IMR-90 (cell line): ENCODE measurements around the gene LRRTM4. TPM values are rescaled to one million over a fixed set of nuclear protein-coding genes. Genes with fewer than 3 reads are reported as not detected.

Experiments
- ATAC-seq: fragments of 200-7000 bp; cut with Tn5 transposase; 2 replicates; pipeline ENCODE4 v1.9.1; 2020; ENCODE audit warnings: low read depth, mild to moderate bottlenecking, moderate library complexity
- BruUV-seq: library from RNA; stranded (reverse); fragments of 400-500 nt; replicated peaks from 2 replicates; lab custom pipeline; 2021; lab: Mats Ljungman, UMichigan
- CTCF ChIA-PET: fragments of 300-600 bp; formaldehyde crosslinking; extraction: SDS; loops from one replicate; lab custom pipeline; 2021; ENCODE audit warnings: antibody characterized with exemption; lab: Yijun Ruan, JAX
- POLR2A ChIA-PET: fragments of 300-600 bp; sonication (Branson Sonifier 250); formaldehyde crosslinking; loops from one replicate; lab custom pipeline; 2022; ENCODE audit warnings: antibody characterized with exemption; ENCODE audit not compliant: unreplicated experiment; lab: Charles Lee
- DNase-seq: peaks from one replicate; pipeline ENCODE4 v3.0.0; 2013
- H2AFZ ChIP-seq: replicated peaks from 2 replicates; pipeline ENCODE3; 2013; ENCODE audit warnings: low read length, mild to moderate bottlenecking; ENCODE audit not compliant: poor library complexity
- H2AK5ac ChIP-seq: 2 replicates; pipeline ENCODE4 v1.6.1; 2013; ENCODE audit warnings: low read depth, low read length, inconsistent platforms
- H2AK9ac ChIP-seq: replicated peaks from 2 replicates; pipeline ENCODE3; 2013; ENCODE audit warnings: mild to moderate bottlenecking, low read depth, low read length, moderate library complexity; ENCODE audit not compliant: poor library complexity
- H2BK120ac ChIP-seq: 2 replicates; pipeline ENCODE4 v1.6.1; 2013; ENCODE audit warnings: low read depth, low read length, inconsistent platforms
- H2BK15ac ChIP-seq: 3 replicates; pipeline ENCODE4 v1.6.1; 2013; ENCODE audit warnings: low read depth, low read length, inconsistent platforms
- H2BK20ac ChIP-seq: 2 replicates; pipeline ENCODE4 v1.6.1; 2013; ENCODE audit warnings: low read depth, mild to moderate bottlenecking, inconsistent platforms, low read length, moderate library complexity
- H2BK5ac ChIP-seq: 2 replicates; pipeline ENCODE4 v1.6.1; 2013; ENCODE audit warnings: mild to moderate bottlenecking, low read depth, low read length, inconsistent platforms; ENCODE audit not compliant: poor library complexity, severe bottlenecking
- H3K14ac ChIP-seq: replicated peaks from 2 replicates; pipeline ENCODE4 v1.6.1; 2013; ENCODE audit warnings: low read depth, low read length, inconsistent platforms
- H3K18ac ChIP-seq: 2 replicates; pipeline ENCODE4 v1.6.1; 2013; ENCODE audit warnings: low read depth, low read length, control low read depth
- H3K23ac ChIP-seq: 2 replicates; pipeline ENCODE4 v1.6.1; 2013; ENCODE audit warnings: low read depth, low read length, inconsistent platforms
- H3K27ac ChIP-seq: 2 replicates; pipeline ENCODE4 v1.5.1; 2013; ENCODE audit warnings: mild to moderate bottlenecking, control low read depth, low read length; ENCODE audit not compliant: insufficient read depth
- H3K27me3 ChIP-seq: 2 replicates; pipeline ENCODE4 v1.6.1; 2013; ENCODE audit warnings: low read length; ENCODE audit not compliant: control insufficient read depth, insufficient read depth
- H3K36me3 ChIP-seq: 2 replicates; pipeline ENCODE4 v1.6.1; 2013; ENCODE audit warnings: low read length, mixed read lengths; ENCODE audit not compliant: control insufficient read depth, insufficient read depth
- H3K4ac ChIP-seq: 2 replicates; pipeline ENCODE4 v1.6.1; 2013; ENCODE audit warnings: low read depth, low read length, inconsistent platforms
- H3K4me1 ChIP-seq: 2 replicates; pipeline ENCODE4 v1.6.1; 2013; ENCODE audit warnings: low read length, mixed read lengths; ENCODE audit not compliant: control insufficient read depth, insufficient read depth
- H3K4me2 ChIP-seq: 2 replicates; pipeline ENCODE4 v1.6.1; 2013; ENCODE audit warnings: low read depth, mild to moderate bottlenecking, control low read depth, low read length, moderate library complexity
- H3K4me3 ChIP-seq: 2 replicates; pipeline ENCODE4 v1.5.1; 2013; ENCODE audit warnings: low read depth, mild to moderate bottlenecking, control low read depth, low read length, moderate library complexity; ENCODE audit not compliant: insufficient read depth
- H3K56ac ChIP-seq: 2 replicates; pipeline ENCODE4 v1.6.1; 2013; ENCODE audit warnings: low read length, inconsistent platforms; ENCODE audit not compliant: insufficient read depth; ENCODE audit errors: extremely low read depth
- H3K79me1 ChIP-seq, 2 experiments: 2 replicates each; pipeline ENCODE4 v1.6.1; 2013; ENCODE audit warnings: low read length in 2 of 2, inconsistent platforms in 1 of 2, low read depth in 1 of 2
- H3K9ac ChIP-seq: 2 replicates; pipeline ENCODE4 v1.6.1; 2013; ENCODE audit warnings: low read depth, low read length, control low read depth
- H3K9me1 ChIP-seq: 2 replicates; pipeline ENCODE4 v1.6.1; 2013; ENCODE audit warnings: low read length, inconsistent platforms; ENCODE audit not compliant: insufficient read depth
- H3K9me3 ChIP-seq: 2 replicates; pipeline ENCODE4 v1.6.1; 2013; ENCODE audit warnings: low read length; ENCODE audit not compliant: control insufficient read depth, insufficient read depth
- H4K20me1 ChIP-seq: 2 replicates; pipeline ENCODE4 v1.6.1; 2013; ENCODE audit warnings: low read length, inconsistent platforms; ENCODE audit not compliant: insufficient read depth
- H4K5ac ChIP-seq: 2 replicates; pipeline ENCODE4 v1.6.1; 2013; ENCODE audit warnings: mild to moderate bottlenecking, low read depth, low read length, control low read depth
- H4K8ac ChIP-seq, 2 experiments: 2 replicates each; pipeline ENCODE4 v1.6.1; 2013; ENCODE audit warnings: low read depth in 2 of 2, low read length in 2 of 2, control low read depth in 1 of 2, inconsistent platforms in 1 of 2
- H4K91ac ChIP-seq: 2 replicates; pipeline ENCODE4 v1.6.1; 2013; ENCODE audit warnings: low read depth, low read length, inconsistent platforms; ENCODE audit not compliant: insufficient read depth
- BHLHE40 ChIP-seq: fragments of 150-350 bp; IDR thresholded peaks from 2 replicates; pipeline ENCODE4 v1.6.1; 2016; ENCODE audit warnings: mild to moderate bottlenecking, low read depth, low read length
- CEBPB ChIP-seq: IDR thresholded peaks from 2 replicates; pipeline ENCODE4 v1.6.1; 2012; ENCODE audit warnings: low read depth, low read length, improper control_type of control experiment
- CHD1 ChIP-seq: IDR thresholded peaks from 2 replicates; pipeline ENCODE4 v1.6.1; 2012; ENCODE audit warnings: low read depth, low read length, improper control_type of control experiment
- FOS ChIP-seq: fragments of 150-350 bp; IDR thresholded peaks from 2 replicates; pipeline ENCODE4 v1.6.1; 2016; ENCODE audit warnings: low read depth, low read length
- MAZ ChIP-seq: IDR thresholded peaks from 2 replicates; pipeline ENCODE4 v1.6.1; 2012; ENCODE audit warnings: low read depth, mild to moderate bottlenecking, low read length, improper control_type of control experiment, moderate library complexity, borderline replicate concordance
- NFE2L2 ChIP-seq: fragments of 150-350 bp; IDR thresholded peaks from 2 replicates; pipeline ENCODE4 v1.6.1; 2016; ENCODE audit warnings: low read depth, mild to moderate bottlenecking, low read length
- RAD21 ChIP-seq: IDR thresholded peaks from 2 replicates; pipeline ENCODE4 v1.6.1; 2012; ENCODE audit warnings: low read length, improper control_type of control experiment
- RCOR1 ChIP-seq: IDR thresholded peaks from 2 replicates; pipeline ENCODE4 v1.6.1; 2012; ENCODE audit warnings: mild to moderate bottlenecking, low read length, improper control_type of control experiment; ENCODE audit not compliant: insufficient replicate concordance
- RFX5 ChIP-seq: IDR thresholded peaks from 2 replicates; pipeline ENCODE4 v1.8.0; 2012; ENCODE audit warnings: low read depth, mild to moderate bottlenecking, low read length, moderate library complexity
- SMC3 ChIP-seq: fragments of 150-350 bp; IDR thresholded peaks from 2 replicates; pipeline ENCODE4 v1.6.1; 2016; ENCODE audit warnings: low read depth, mild to moderate bottlenecking, antibody characterized with exemption, low read length, moderate library complexity
- WGBS, 2 experiments: methylation state at CpG; one replicate each; pipeline versions ENCODE4 v1.1.5 to v1.1.7; 2013; ENCODE audit warnings: missing lambda C conversion rate in 2 of 2; ENCODE audit not compliant: insufficient read length in 1 of 2; ENCODE audit errors: extremely low coverage in 2 of 2; 5-methylcytosine and 5-hydroxymethylcytosine counted together
- dilution Hi-C: fragments of 300-500 bp; cut with HindIII; formaldehyde crosslinking; loops from one replicate; pipeline ENCODE4 v1.14.3; 2018; ENCODE audit warnings: low sequenced_read_pairs; ENCODE audit not compliant: unreplicated experiment
- in situ Hi-C: fragments of 300-500 bp; cut with MboI; formaldehyde crosslinking; loops from 3 replicates; pipeline ENCODE4 v1.14.3; 2019; ENCODE audit warnings: low sequenced_read_pairs, inconsistent platforms, mixed read lengths
- intact Hi-C: fragments of 100-400 bp; cut with micrococcal nuclease; formaldehyde crosslinking; loops from 2 replicates; pipeline ENCODE4 v1.10.0; 2022
- polyA plus RNA-seq, 3 experiments: library from polyadenylated mRNA; depleted of rRNA; stranded (reverse); fragments of >200 nt; gene quantifications; 2 replicates each; pipeline ENCODE4 v1.2.3, GENCODE V29; 2012; ENCODE audit warnings: low replicate concordance in 1 of 3
- total RNA-seq: library from RNA; depleted of rRNA; stranded (reverse); fragments of >200 nt; gene quantifications from 2 replicates; pipeline ENCODE4 v1.2.3, GENCODE V29; 2012
- TF ChIP-seq, protein P1 (sequence below): fragments of 150-350 bp; IDR thresholded peaks from 2 replicates; pipeline ENCODE4 v1.6.1; 2016; ENCODE audit warnings: low read depth, mild to moderate bottlenecking, low read length, moderate library complexity, borderline replicate concordance
- TF ChIP-seq, protein P2 (sequence below): fragments of 150-350 bp; IDR thresholded peaks from 2 replicates; pipeline ENCODE4 v1.6.1; 2017; ENCODE audit warnings: mild to moderate bottlenecking, antibody characterized with exemption, low read length, low read depth

The LRRTM4 gene
- total and polyA plus RNA-seq, 2 of the 4 experiments (the other 2 are of a cell fraction): not detected

DNA sequence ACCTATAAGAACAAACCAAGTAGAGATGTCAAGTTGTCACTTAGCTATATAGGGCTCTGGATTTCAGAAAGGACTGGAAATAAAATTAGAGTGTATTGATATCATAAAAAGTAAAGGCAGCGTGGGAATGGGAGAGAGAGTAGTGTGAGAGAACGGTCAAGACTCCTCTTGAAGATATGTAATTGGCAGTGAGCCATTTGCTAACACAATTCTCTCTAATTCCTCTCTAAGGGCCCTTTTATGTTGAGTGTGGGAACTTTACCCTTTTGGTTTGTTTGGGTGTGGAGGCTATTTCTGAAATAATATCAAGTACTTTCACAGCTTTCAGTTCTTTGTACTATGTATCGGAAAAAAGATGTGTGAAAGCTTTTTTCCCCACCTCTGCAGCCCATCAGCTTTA, 196.8 kb downstream of the LRRTM4 start:
- Histone ChIP-seq H3K4me1 (no peaks in the 10 kb centered on the region), H3K9me3 (peaks cover 4% of the 10 kb centered on the region; the same call in 1 of the 2 replicates), H3K14ac (no peak overlapping the region), H2AK5ac (no peak overlapping the region), H4K8ac (no peak overlapping the region), H2BK15ac (no peak overlapping the region), H3K23ac (no peak overlapping the region), H2BK5ac (no peak overlapping the region), H3K4ac (no peak overlapping the region), H4K20me1 (no peaks in the 10 kb centered on the region), H3K9me1 (no peaks in the 10 kb centered on the region), H3K56ac (no peak overlapping the region), H3K9ac (no peak overlapping the region), H4K5ac (no peak overlapping the region), H3K36me3 (no peaks in the 10 kb centered on the region), H2AFZ (no peak overlapping the region), H3K79me1 (no peaks in the 10 kb centered on the region), H3K18ac (no peak overlapping the region), H3K27me3 (no peaks in the 10 kb centered on the region), H4K91ac (no peak overlapping the region), H2BK20ac (no peak overlapping the region), H3K4me2 (no peak overlapping the region), H2AK9ac (no peak overlapping the region), H3K27ac (no peak overlapping the region), H2BK120ac (no peak overlapping the region), H3K4me3 (no peak overlapping the region)
- BruUV-seq: no TSS peak
- TF ChIP-seq SMC3 (no peak), FOS (no peak), RCOR1 (no peak), RAD21 (no peak), CEBPB (no peak), MAZ (no peak), NFE2L2 (no peak), RFX5 (no peak), BHLHE40 (no peak), CHD1 (no peak)
- TF ChIP-seq, protein P1, sequence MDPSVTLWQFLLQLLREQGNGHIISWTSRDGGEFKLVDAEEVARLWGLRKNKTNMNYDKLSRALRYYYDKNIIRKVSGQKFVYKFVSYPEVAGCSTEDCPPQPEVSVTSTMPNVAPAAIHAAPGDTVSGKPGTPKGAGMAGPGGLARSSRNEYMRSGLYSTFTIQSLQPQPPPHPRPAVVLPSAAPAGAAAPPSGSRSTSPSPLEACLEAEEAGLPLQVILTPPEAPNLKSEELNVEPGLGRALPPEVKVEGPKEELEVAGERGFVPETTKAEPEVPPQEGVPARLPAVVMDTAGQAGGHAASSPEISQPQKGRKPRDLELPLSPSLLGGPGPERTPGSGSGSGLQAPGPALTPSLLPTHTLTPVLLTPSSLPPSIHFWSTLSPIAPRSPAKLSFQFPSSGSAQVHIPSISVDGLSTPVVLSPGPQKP: no peak
- TF ChIP-seq, protein P2, sequence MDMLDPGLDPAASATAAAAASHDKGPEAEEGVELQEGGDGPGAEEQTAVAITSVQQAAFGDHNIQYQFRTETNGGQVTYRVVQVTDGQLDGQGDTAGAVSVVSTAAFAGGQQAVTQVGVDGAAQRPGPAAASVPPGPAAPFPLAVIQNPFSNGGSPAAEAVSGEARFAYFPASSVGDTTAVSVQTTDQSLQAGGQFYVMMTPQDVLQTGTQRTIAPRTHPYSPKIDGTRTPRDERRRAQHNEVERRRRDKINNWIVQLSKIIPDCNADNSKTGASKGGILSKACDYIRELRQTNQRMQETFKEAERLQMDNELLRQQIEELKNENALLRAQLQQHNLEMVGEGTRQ: no peak
- in situ Hi-C loops: no loop called here
- POLR2A ChIA-PET: no interaction called here
- no CpG with 5 or more reads among the region's 3 CpGs for WGBS, 2 experiments
- intact Hi-C loops: no loop called here
- dilution Hi-C loops: no loop called here
- CTCF ChIA-PET: no interaction called here
- DNase-seq: no peak
- ATAC-seq: no peak
